Measurements from ENCODE around the gene EIF2S3. TPM values are rescaled to one million over a fixed set of nuclear protein-coding genes. Genes with fewer than 3 reads are reported as not detected.

EIF2S3 gene
- total RNA-seq: 135 TPM
- long read RNA-seq, transcript EIF2S3-201 (12 exons, 2,858 nt): major isoform, 238 of 253 reads
- long read RNA-seq, partial matches to known transcripts: 4 of 253 reads
- long read RNA-seq, other reads (novel, unspliced or antisense): 11 of 253 reads

- ATAC-seq: peak; percentile 97
- TF ChIP-seq, protein P1, sequence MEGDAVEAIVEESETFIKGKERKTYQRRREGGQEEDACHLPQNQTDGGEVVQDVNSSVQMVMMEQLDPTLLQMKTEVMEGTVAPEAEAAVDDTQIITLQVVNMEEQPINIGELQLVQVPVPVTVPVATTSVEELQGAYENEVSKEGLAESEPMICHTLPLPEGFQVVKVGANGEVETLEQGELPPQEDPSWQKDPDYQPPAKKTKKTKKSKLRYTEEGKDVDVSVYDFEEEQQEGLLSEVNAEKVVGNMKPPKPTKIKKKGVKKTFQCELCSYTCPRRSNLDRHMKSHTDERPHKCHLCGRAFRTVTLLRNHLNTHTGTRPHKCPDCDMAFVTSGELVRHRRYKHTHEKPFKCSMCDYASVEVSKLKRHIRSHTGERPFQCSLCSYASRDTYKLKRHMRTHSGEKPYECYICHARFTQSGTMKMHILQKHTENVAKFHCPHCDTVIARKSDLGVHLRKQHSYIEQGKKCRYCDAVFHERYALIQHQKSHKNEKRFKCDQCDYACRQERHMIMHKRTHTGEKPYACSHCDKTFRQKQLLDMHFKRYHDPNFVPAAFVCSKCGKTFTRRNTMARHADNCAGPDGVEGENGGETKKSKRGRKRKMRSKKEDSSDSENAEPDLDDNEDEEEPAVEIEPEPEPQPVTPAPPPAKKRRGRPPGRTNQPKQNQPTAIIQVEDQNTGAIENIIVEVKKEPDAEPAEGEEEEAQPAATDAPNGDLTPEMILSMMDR (IDR thresholded peaks at IDR 0.05): peak; percentile 57
- Histone ChIP-seq H3K27me3 (no peaks in the 10 kb centered on the region), H3K36me3 (peaks cover 10% of the 10 kb centered on the region), H3K9me3 (no peaks in the 10 kb centered on the region), H3K4me1 (no peaks in the 10 kb centered on the region), H3K27ac (peak within 1 kb of the TSS; percentile 92), H3K4me3 (peak within 1 kb of the TSS; percentile 72)
- intact Hi-C loops (cut with DNase I): no loop called here
- peak; percentile 91 for DNase-seq
These were observed at the start of gene EIF2S3 for GRCh38 chrX:24054182-24055042. Gene EIF2S3, plus strand, starts transcription at chrX:24054956. Its CDS starts 13 bp downstream, at chrX:24054969.

DNA sequence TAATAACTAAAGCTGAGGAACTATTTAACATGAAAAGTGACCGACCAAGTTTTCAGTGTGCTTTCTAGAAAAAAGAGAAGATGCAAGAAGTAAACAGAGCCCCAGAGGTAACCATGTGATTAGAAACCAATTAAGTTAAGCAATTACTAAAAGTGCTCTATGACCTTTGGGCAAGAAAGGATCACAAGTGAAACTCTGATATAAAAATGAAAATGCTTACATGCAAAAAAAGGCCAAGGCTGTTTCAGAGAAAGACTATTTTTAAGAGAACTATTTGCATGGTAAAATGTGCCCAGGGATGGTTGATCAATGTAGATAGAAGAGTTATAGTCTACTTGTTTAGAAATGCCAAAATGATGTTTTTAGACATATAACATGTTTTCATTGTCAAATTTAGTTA is 49.7 kb upstream of the EIF2S3 start:
- no peak for ATAC-seq
- Histone ChIP-seq H3K36me3 (no peaks in the 10 kb centered on the region), H3K4me3 (no peak overlapping the region), H3K9me3 (no peaks in the 10 kb centered on the region), H3K27me3 (no peaks in the 10 kb centered on the region), H3K4me1 (no peaks in the 10 kb centered on the region), H3K27ac (no peak overlapping the region)
- TF ChIP-seq, protein P1 (IDR thresholded peaks at IDR 0.05): no peak
- DNase-seq: no peak
- intact Hi-C loops (cut with DNase I): no loop called here

DNA sequence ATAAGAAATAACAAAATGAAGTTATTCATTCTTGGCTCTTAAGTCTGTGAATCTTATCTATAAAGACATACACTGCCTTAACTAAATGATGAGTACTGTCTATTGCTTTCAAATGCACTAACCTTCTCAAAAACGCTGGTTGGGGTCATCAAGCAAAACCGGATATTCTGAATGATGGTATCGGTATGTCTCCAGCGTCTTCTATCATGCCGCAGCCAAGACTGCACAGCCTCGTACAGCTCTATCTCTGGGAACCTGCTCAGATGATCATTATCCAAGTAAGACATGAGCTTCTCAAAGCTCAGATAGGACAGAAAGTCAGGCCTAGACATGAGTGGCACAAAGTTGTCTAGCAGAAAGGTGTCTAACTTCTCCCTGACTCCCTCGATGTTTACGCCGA is 48.9 kb upstream of the EIF2S3 start:
- H3K36me3 ChIP-seq: no peaks in the 10 kb centered on the region
- H3K27ac ChIP-seq: no peak overlapping the region
- ATAC-seq (no peak), DNase-seq (no peak)
- no peaks in the 10 kb centered on the region for H3K4me1 ChIP-seq
- TF ChIP-seq, protein P1 (IDR thresholded peaks at IDR 0.05): no peak
- H3K27me3 ChIP-seq: no peaks in the 10 kb centered on the region
- no peak overlapping the region for H3K4me3 ChIP-seq
- H3K9me3 ChIP-seq: no peaks in the 10 kb centered on the region
- intact Hi-C loops (cut with DNase I): no loop called here

DNA sequence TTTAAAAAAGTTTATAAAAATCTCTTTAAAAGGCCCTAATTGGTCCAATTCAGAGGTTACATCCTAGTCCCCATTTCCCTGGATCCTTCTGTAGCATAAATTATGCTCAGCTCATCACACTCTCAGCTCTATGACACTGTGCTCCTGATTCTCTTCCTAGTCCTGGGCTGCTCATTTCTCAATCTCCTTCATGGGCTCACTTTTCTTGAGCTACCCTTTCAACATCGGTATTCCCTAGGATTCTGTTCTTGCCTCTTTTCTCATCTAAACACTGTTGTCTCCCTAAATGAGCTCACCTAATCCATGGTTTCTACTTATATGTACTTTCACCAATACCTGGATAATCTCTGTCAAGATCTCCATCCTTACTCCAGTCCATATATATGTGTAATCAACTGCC is 42.5 kb upstream of the EIF2S3 start:
- ATAC-seq (no peak), DNase-seq (no peak)
- H3K27me3 ChIP-seq: no peaks in the 10 kb centered on the region
- H3K27ac ChIP-seq: no peak overlapping the region
- intact Hi-C loops (cut with DNase I): no loop called here
- H3K9me3 ChIP-seq: no peaks in the 10 kb centered on the region
- H3K36me3 ChIP-seq: no peaks in the 10 kb centered on the region
- TF ChIP-seq, protein P1 (IDR thresholded peaks at IDR 0.05): no peak
- H3K4me3 ChIP-seq: no peak overlapping the region
- no peaks in the 10 kb centered on the region for H3K4me1 ChIP-seq

GRCh38 chrX:24014388-24015018 is 40.3 kb upstream of the EIF2S3 start:
- Histone ChIP-seq H3K4me3 (no peak overlapping the region), H3K9me3 (no peaks in the 10 kb centered on the region), H3K4me1 (no peaks in the 10 kb centered on the region), H3K27me3 (no peaks in the 10 kb centered on the region), H3K27ac (no peak overlapping the region), H3K36me3 (no peaks in the 10 kb centered on the region)
- TF ChIP-seq, protein P1 (IDR thresholded peaks at IDR 0.05): no peak
- ATAC-seq (no peak), DNase-seq (no peak)
- intact Hi-C loops (cut with DNase I): no loop called here

Measured in upper lobe of right lung (tissue), 1 donor.